ENCODE results near the gene CELF6. TPM values are rescaled to one million over a fixed set of nuclear protein-coding genes. Genes with fewer than 3 reads are reported as not detected.

Gene CELF6
- total RNA-seq, 1 experiment from 2014 or later: not detected

GRCh38 chr15:72315706-72316370 is 4.1 kb downstream of the CELF6 start:
- Mint-ChIP-seq H3K27me3 (ENCODE audit: insufficient read depth, unreplicated experiment) (peaks cover 23% of the 10 kb centered on the region), H3K36me3 (ENCODE audit: insufficient read depth, unreplicated experiment) (peaks cover 7% of the 10 kb centered on the region), H3K4me3 (ENCODE audit: unreplicated experiment) (no peak overlapping the region), H3K9me3 (ENCODE audit: unreplicated experiment) (no peaks in the 10 kb centered on the region), H3K4me1 (ENCODE audit: low read depth, unreplicated experiment) (peaks cover 14% of the 10 kb centered on the region), H3K27ac (ENCODE audit: unreplicated experiment) (no peak overlapping the region)
- Histone ChIP-seq H3K27me3 (replicated peaks; ENCODE audit: control insufficient read depth, insufficient read depth, low read length) (no peaks in the 10 kb centered on the region), H3K4me1 (peaks cover 4% of the 10 kb centered on the region; the same call in 1 of the 2 replicates), H3K36me3 (ENCODE audit: control insufficient read depth, insufficient read depth, low read length) (no peaks in the 10 kb centered on the region), H3K4me3 (ENCODE audit: low read depth, low read length) (no peak overlapping the region), H3K9me3 (no peaks in the 10 kb centered on the region)
- ChIA-PET POLR2A (no interaction called here), CTCF (no interaction called here)
- DNase-seq: no peak
- intact Hi-C loops (cut with micrococcal nuclease; ENCODE audit: unreplicated experiment): loop anchor here (10.0 kb wide), 2 partner anchors 219 to 359 kb away; no protein-coding TSS in a partner anchor
- no TSS peak for BruUV-seq (replicated peaks)
- TF ChIP-seq CTCF (IDR thresholded peaks at IDR 0.05; ENCODE audit: insufficient read depth in 1 of 2, low read depth in 1 of 2, low read length in 1 of 2, severe bottlenecking in 1 of 2, unreplicated experiment in 1 of 2): no peak

- ChIA-PET POLR2A (no interaction called here), CTCF (interaction anchor here (0.6 to 1.2 kb wide), 3 partner anchors 17 to 114 kb away, joined by 3 to 8 read pairs (median 4); no protein-coding TSS in a partner anchor)
- intact Hi-C loops (cut with micrococcal nuclease; ENCODE audit: unreplicated experiment): loop anchor here (10.0 kb wide), 2 partner anchors 221 to 361 kb away; no protein-coding TSS in a partner anchor
- no peaks in the 10 kb centered on the region for H3K9me3 Mint-ChIP-seq (ENCODE audit: unreplicated experiment)
- TF ChIP-seq CTCF (IDR thresholded peaks at IDR 0.05; ENCODE audit: insufficient read depth in 1 of 2, low read depth in 1 of 2, low read length in 1 of 2, severe bottlenecking in 1 of 2, unreplicated experiment in 1 of 2): no peak
- peaks cover 27% of the 10 kb centered on the region for H3K27me3 Mint-ChIP-seq (ENCODE audit: insufficient read depth, unreplicated experiment)
- H3K36me3 Mint-ChIP-seq (ENCODE audit: insufficient read depth, unreplicated experiment): no peaks in the 10 kb centered on the region
- H3K4me1 ChIP-seq: no peaks in the 10 kb centered on the region
- BruUV-seq (replicated peaks): no TSS peak
- H3K9me3 ChIP-seq: no peaks in the 10 kb centered on the region
- H3K4me3 ChIP-seq (ENCODE audit: low read depth, low read length): no peak overlapping the region
- no peak overlapping the region for H3K4me3 Mint-ChIP-seq (ENCODE audit: unreplicated experiment)
- H3K36me3 ChIP-seq (ENCODE audit: control insufficient read depth, insufficient read depth, low read length): no peaks in the 10 kb centered on the region
- no peak overlapping the region for H3K27ac Mint-ChIP-seq (ENCODE audit: unreplicated experiment)
- DNase-seq: no peak
- H3K27me3 ChIP-seq (replicated peaks; ENCODE audit: control insufficient read depth, insufficient read depth, low read length): no peaks in the 10 kb centered on the region
- H3K4me1 Mint-ChIP-seq (ENCODE audit: low read depth, unreplicated experiment): peaks cover 4% of the 10 kb centered on the region
These were observed 6.1 kb downstream of the CELF6 start for GRCh38 chr15:72313881-72314280.

- Mint-ChIP-seq H3K27ac (ENCODE audit: unreplicated experiment) (no peak overlapping the region), H3K4me1 (ENCODE audit: low read depth, unreplicated experiment) (no peaks in the 10 kb centered on the region), H3K36me3 (ENCODE audit: insufficient read depth, unreplicated experiment) (no peaks in the 10 kb centered on the region), H3K4me3 (ENCODE audit: unreplicated experiment) (no peak overlapping the region), H3K9me3 (ENCODE audit: unreplicated experiment) (no peaks in the 10 kb centered on the region), H3K27me3 (ENCODE audit: insufficient read depth, unreplicated experiment) (peaks cover 23% of the 10 kb centered on the region)
- Histone ChIP-seq H3K27me3 (replicated peaks; ENCODE audit: control insufficient read depth, insufficient read depth, low read length) (no peaks in the 10 kb centered on the region), H3K4me1 (no peaks in the 10 kb centered on the region), H3K4me3 (ENCODE audit: low read depth, low read length) (no peak overlapping the region), H3K36me3 (ENCODE audit: control insufficient read depth, insufficient read depth, low read length) (no peaks in the 10 kb centered on the region), H3K9me3 (no peaks in the 10 kb centered on the region)
- no peak for TF ChIP-seq CTCF (IDR thresholded peaks at IDR 0.05; ENCODE audit: insufficient read depth in 1 of 2, low read depth in 1 of 2, low read length in 1 of 2, severe bottlenecking in 1 of 2, unreplicated experiment in 1 of 2)
- no TSS peak for BruUV-seq (replicated peaks)
- intact Hi-C loops (cut with micrococcal nuclease; ENCODE audit: unreplicated experiment): loop anchor here (10.0 kb wide), 2 partner anchors 221 to 361 kb away; no protein-coding TSS in a partner anchor
- CTCF ChIA-PET: interaction anchor here (0.6 to 1.4 kb wide), 4 partner anchors 14 to 358 kb away, joined by 3 to 4 read pairs (median 3); no protein-coding TSS in a partner anchor
- POLR2A ChIA-PET: no interaction called here
- DNase-seq: no peak
These were observed 6.5 kb downstream of the CELF6 start for GRCh38 chr15:72313448-72313840.

Measured in Caco-2 (cell line).